Measurements from ENCODE around the gene UBASH3B.
"Not testable (repeated sequence)": the region's sequence is repeated elsewhere in the genome, so short reads cannot be mapped to it uniquely, and the experiment has no call there.

Gene UBASH3B

DNA sequence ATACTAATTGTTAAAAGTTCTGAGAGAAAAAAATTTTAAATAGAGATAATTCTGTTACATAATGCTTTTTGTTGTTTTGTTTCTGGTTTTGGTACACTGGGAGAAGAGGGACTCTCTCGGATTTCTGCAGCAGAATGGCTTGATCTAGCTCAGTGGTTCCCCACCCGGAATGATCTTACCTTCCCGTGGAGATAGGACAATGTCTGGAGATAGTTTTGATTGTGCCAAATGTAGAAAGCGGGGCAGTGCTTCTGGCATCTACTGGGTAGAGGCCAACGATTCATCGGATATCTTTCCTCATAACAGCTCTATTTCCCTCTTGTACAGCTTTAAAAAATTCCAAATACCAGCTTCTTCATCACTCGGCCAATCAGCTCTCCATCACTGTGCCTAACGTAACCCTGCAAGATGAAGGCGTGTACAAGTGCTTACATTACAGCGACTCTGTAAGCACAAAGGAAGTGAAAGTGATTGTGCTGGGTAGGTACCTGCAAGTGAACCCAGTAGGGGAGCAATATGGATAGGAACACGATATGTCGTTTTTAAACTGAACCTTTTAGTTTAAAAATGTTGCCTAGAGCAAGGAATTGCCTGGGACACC is 195.9 kb downstream of the UBASH3B start:
- no peak for DNase-seq (ENCODE audit: low read depth in 2 of 2)

DNA sequence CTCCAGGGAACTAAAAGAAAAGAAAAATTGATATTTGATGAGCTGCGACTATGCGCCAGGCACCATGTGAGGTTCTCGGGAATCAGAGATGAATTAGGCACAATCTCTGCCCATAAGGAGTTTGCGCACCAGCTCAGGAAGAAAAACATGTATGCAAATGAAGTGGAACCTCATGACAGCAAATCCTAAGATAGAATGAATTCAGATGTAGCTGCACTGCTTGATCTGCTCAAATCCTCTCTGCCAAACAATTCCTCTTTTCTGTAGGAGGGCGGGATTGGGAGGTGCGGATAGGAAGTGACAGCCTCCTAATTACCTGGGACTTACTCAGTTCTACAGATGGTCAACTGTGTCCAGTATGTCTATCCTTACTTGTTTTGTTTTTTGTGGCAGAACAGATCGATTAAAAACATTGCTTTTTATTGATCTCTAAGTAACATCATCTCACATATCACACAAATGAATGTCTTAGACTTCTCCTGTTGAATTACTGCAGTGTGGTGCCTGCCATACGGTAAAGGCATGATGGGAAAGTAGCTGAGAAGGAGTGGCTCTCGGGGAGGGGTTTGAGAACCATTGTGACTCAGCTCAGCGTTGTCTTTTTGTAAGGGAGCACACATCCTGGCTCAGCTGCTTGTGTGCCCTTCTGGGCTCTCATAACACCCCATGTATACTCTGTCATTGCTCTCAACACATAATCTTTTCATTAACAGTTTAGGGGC is 196.7 kb downstream of the UBASH3B start:
- DNase-seq (ENCODE audit: low read depth in 2 of 2) = no peak

DNA sequence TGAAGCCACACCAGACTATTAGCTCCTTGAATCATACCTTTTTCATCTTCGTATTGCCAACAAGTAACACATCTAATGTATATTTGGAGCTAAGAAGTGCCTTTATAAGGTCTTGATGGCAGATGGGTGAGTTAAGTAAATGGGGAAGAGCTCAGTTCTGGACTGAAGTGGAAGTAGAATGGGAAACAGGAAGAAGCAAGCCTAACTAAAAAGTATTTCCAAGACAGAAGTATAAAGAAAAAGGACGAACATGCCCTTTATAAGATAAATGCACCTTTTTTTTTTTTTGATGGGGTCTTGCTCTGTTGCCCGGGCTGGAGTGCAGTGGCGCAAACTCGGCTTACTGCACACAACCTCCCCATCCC is 197.3 kb downstream of the UBASH3B start:
- DNase-seq (ENCODE audit: low read depth in 2 of 2) = no peak

DNA sequence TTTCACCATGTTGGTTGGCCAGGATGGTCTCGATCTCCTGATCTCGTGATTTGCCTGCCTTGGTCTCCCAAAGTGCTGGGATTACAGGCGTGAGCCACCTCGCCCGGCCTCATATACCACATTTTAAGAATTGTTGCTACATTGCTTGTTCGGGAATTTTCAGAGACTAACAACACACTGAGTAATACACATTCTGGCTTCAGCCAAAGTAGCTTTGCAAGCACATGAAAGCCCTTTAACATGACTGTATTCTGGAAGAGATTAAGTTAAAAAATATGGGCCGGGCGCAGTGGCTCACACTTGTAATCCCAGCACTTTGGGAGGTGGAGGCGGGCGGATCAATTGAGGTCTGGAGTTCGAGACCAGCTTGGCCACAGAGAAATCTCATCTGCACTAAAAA is 197.7 kb downstream of the UBASH3B start:
- no peak for DNase-seq (ENCODE audit: low read depth in 2 of 2)

DNA sequence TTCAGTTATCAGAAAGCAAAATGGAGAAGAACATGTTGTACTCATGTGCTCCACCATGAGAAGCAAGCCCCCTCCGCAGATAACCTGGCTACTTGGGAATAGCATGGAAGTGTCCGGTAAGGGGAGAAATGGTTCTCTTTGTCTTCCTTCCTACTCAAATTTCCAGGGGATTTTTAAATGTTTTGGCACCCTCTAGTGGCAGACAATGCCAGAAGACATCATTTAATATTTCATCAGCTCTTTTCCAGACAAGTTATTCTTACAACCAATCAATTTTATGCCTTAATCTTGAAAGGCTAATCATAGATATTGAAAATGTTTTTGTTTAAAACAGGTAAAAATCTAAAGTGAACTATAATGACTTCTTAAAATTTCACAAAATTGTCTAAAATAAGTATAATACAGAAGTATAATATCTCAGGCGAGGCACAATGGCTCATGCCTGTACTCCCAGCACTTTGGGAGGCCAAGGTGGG is 198.5 kb downstream of the UBASH3B start:
- DNase-seq (ENCODE audit: low read depth in 2 of 2) = no peak

DNA sequence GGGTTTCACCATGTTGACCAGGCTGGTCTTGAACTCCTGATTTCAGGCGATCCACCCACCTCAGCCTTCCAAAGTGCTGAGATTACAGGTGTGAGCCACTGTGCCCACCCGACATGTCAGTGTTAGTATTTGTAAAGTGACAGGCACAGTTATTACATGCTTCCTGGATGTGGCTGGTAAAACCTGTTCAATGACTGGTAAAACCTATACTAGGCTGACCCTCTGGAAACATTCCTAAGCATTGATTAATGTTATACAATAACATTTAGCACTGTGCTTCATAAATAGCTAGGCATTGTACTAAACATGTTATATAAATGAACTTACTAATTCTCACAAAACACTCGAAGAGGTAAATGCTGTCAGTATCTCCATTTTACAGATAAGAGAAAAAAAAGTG is 206.1 kb downstream of the UBASH3B start:
- DNase-seq (ENCODE audit: low read depth in 2 of 2) = no peak

DNA sequence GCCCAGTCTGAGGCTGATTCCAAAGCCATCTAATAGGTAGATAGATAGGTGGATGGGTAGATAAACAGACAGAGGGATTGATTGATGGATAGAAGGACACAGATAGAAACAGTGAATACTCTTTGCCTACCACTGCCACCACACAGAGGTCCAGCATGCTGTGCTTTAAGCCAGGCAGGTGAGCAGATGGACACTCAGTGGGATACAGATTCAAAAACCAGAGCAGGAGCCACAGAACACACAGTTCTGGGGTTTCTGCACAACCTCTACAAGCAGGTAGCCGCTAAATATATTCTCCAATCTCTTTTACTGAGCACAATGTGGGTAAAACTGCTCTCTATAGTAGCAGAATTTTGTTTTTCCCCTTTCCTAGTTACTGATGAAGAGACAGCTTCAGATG is 206.6 kb downstream of the UBASH3B start:
- DNase-seq (ENCODE audit: low read depth in 2 of 2) = no peak

DNA sequence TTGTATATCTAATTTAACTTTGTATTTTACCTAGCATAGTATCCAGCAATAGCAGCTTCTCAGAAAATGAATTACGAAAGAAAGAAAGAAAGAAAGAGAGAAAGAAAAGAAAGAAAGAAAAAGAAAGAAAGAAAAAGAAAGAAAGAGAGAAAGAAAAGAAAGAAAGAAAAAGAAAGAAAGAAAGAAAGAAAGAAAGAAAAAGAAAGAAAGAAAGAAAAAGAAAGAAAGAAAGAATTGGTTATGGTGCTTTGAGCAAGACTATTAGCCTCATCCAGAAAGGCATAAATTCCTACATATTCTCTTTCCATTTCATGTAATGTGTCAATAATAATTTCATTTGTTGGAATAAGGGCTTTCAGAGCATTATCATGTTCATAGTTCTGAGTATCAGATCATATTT is 207.6 kb downstream of the UBASH3B start:
- DNase-seq (ENCODE audit: low read depth in 2 of 2) = not testable (repeated sequence)

DNA sequence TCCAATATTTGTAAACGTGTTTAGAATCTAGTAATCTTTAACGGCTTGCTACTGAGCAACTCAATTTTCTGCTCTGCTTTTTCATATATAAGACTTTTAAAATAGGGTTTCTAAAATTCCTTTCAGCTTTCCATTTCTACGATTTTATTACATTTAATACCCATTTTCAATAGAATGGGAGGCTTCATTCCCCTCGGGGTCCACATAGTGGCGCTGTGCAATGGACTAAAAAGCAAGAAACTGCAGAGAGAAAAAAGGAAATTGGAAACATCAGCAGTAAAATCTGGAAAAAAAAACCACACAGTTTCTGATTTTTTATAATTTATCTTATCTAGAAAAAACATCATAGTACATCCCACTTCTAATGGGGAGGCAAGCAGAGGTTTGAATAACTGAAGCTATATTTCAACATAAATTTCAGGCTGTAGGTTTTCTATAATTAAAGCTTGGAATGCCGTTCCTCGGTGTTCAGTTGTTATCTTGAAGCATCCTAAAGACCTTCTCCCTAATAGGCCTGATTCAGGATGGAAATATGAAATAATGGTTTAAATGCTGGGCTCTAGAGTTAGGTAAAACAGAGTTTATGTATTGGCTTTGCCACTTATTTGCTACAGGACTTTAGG is 208.3 kb downstream of the UBASH3B start:
- no peak for DNase-seq (ENCODE audit: low read depth in 2 of 2)

Measured in stimulated activated CD8-positive, alpha-beta memory T cell treated with anti-CD3 and anti-CD28 coated beads, Interleukin-7, amount 100 ng/mL, for 1 hour (primary cell).